H1 (cell line): ENCODE results near the gene OR2T35. TPM values are rescaled to one million over a fixed set of nuclear protein-coding genes. Genes with fewer than 3 reads are reported as not detected.

Experiments used
- CTCF ChIA-PET: fragments of 300-600 bp; sonication (Branson Sonifier 250); formaldehyde crosslinking; loops from one replicate; lab custom pipeline; 2021; ENCODE audit not compliant: partially characterized antibody; lab: Charles Lee
- POLR2A ChIA-PET: fragments of 300-600 bp; sonication (Branson Sonifier 250); formaldehyde crosslinking; loops from one replicate; lab custom pipeline; 2021; ENCODE audit warnings: inconsistent platforms; ENCODE audit not compliant: partially characterized antibody; lab: Charles Lee
- DNase-seq, 2 experiments: peaks; one replicate each; pipeline versions ENCODE4 v3.0.0 to v3.0.0-alpha.2; 2010 to 2022; ENCODE audit warnings: low spot score in 2 of 2, low read depth in 1 of 2, mixed read lengths in 1 of 2
- FAIRE-seq: peaks from 2 replicates; lab custom pipeline; 2011; peaks lifted over from hg19 to GRCh38; lab: Jason Lieb, UNC
- H2AFZ ChIP-seq: 2 replicates; pipeline ENCODE4 v1.8.1; 2012; ENCODE audit warnings: low read length, inconsistent platforms
- H2AK5ac ChIP-seq: 2 replicates; pipeline ENCODE4 v1.6.1; 2013; ENCODE audit warnings: low read depth, low read length
- H2BK120ac ChIP-seq: replicated peaks from 2 replicates; pipeline ENCODE3; 2013; ENCODE audit warnings: low read depth, low read length, inconsistent platforms
- H2BK12ac ChIP-seq: 2 replicates; pipeline ENCODE4 v1.6.1; 2013; ENCODE audit warnings: low read depth, low read length
- H2BK15ac ChIP-seq: 2 replicates; pipeline ENCODE4 v1.6.1; 2013; ENCODE audit warnings: low read length
- H2BK20ac ChIP-seq: 2 replicates; pipeline ENCODE4 v1.6.1; 2013; ENCODE audit warnings: low read length
- H2BK5ac ChIP-seq: 2 replicates; pipeline ENCODE4 v1.6.1; 2013; ENCODE audit warnings: low read depth, low read length
- H3K14ac ChIP-seq: 2 replicates; pipeline ENCODE4 v1.6.1; 2013; ENCODE audit warnings: inconsistent platforms; ENCODE audit not compliant: insufficient read length
- H3K18ac ChIP-seq: 2 replicates; pipeline ENCODE4 v1.6.1; 2013; ENCODE audit warnings: low read length; ENCODE audit errors: extremely low read depth
- H3K23ac ChIP-seq: 2 replicates; pipeline ENCODE4 v1.6.1; 2013; ENCODE audit warnings: inconsistent platforms; ENCODE audit not compliant: insufficient read length
- H3K23me2 ChIP-seq: 2 replicates; pipeline ENCODE4 v1.6.1; 2013; ENCODE audit warnings: low read depth, low read length
- H3K27ac ChIP-seq: 2 replicates; pipeline ENCODE4 v1.6.1; 2011; ENCODE audit warnings: low read depth, low read length, inconsistent platforms
- H3K27me3 ChIP-seq, 4 experiments: replicated peaks in 1 of 4; 1 replicate in 1 of 4; 2 replicates in 3 of 4; pipeline versions ENCODE4 v1.6.1 to v1.8.1; 2011 to 2013; ENCODE audit warnings: low read length in 3 of 4, mild to moderate bottlenecking in 3 of 4, inconsistent platforms in 2 of 4, mixed read lengths in 2 of 4, moderate library complexity in 1 of 4; ENCODE audit not compliant: control insufficient read depth in 3 of 4, insufficient read depth in 3 of 4; ENCODE audit errors: extremely low read depth in 1 of 4
- H3K36me3 ChIP-seq, 4 experiments: 2 replicates each; pipeline versions ENCODE4 v1.6.1 to v1.8.1; 2011 to 2013; ENCODE audit warnings: mild to moderate bottlenecking in 4 of 4, low read length in 3 of 4, moderate library complexity in 2 of 4, control low read depth in 1 of 4, inconsistent platforms in 1 of 4; ENCODE audit not compliant: insufficient read depth in 4 of 4, control insufficient read depth in 2 of 4
- H3K4ac ChIP-seq: replicated peaks from 2 replicates; pipeline ENCODE3; 2013; ENCODE audit warnings: low read length, low read depth, mixed read lengths, inconsistent platforms; ENCODE audit not compliant: insufficient read length
- H3K4me1 ChIP-seq, 4 experiments: replicated peaks in 1 of 4; 1 replicate in 1 of 4; 2 replicates in 3 of 4; pipeline versions ENCODE4 v1.6.1 to v1.8.1; 2011 to 2013; ENCODE audit warnings: low read length in 3 of 4, inconsistent platforms in 2 of 4, mixed read lengths in 1 of 4; ENCODE audit not compliant: insufficient read depth in 4 of 4, control insufficient read depth in 3 of 4
- H3K4me2 ChIP-seq, 2 experiments: 2 replicates each; pipeline versions ENCODE4 v1.6.1 to v1.8.1; 2011 to 2013; ENCODE audit warnings: low read depth in 2 of 2, low read length in 2 of 2, control low read depth in 1 of 2, inconsistent platforms in 1 of 2, mild to moderate bottlenecking in 1 of 2; ENCODE audit not compliant: insufficient read depth in 1 of 2
- H3K4me3 ChIP-seq, 4 experiments: fragments of 200-600, 300-600 bp in 1 of 4; sonication (generic), shearing (Covaris generic), sonication (Bioruptor Twin) in 1 of 4; 2 replicates each; pipeline versions ENCODE4 v1.5.1 to v1.8.1; 2011 to 2016; ENCODE audit warnings: low read length in 4 of 4, low read depth in 3 of 4, control low read depth in 2 of 4, inconsistent platforms in 2 of 4, mild to moderate bottlenecking in 2 of 4, mixed read lengths in 1 of 4, moderate library complexity in 1 of 4; ENCODE audit not compliant: insufficient read depth in 2 of 4; ENCODE audit errors: extremely low read depth in 1 of 4
- H3K56ac ChIP-seq: replicated peaks from 2 replicates; pipeline ENCODE3; 2013; ENCODE audit warnings: low read depth, mild to moderate bottlenecking, mixed read lengths, low read length, inconsistent platforms; ENCODE audit not compliant: insufficient read length
- H3K79me1 ChIP-seq: 2 replicates; pipeline ENCODE4 v1.6.1; 2013; ENCODE audit warnings: low read depth, low read length, control low read depth
- H3K79me2 ChIP-seq, 2 experiments: 2 replicates each; pipeline versions ENCODE4 v1.6.1 to v1.8.1; 2012 to 2013; ENCODE audit warnings: low read length in 2 of 2, mild to moderate bottlenecking in 2 of 2, inconsistent platforms in 1 of 2; ENCODE audit not compliant: insufficient read depth in 2 of 2, control insufficient read depth in 1 of 2
- H3K9ac ChIP-seq, 4 experiments: replicated peaks in 1 of 4; 1 replicate in 1 of 4; 2 replicates in 3 of 4; pipeline versions ENCODE4 v1.6.1 to v1.8.1; 2011 to 2013; ENCODE audit warnings: low read depth in 3 of 4, low read length in 3 of 4, control low read depth in 2 of 4, mild to moderate bottlenecking in 2 of 4, moderate library complexity in 2 of 4, inconsistent platforms in 1 of 4; ENCODE audit errors: extremely low read depth in 1 of 4
- H3K9me3 ChIP-seq, 2 experiments: 2 replicates each; pipeline versions ENCODE4 v1.6.1 to v1.8.1; 2012 to 2013; ENCODE audit warnings: mild to moderate bottlenecking in 2 of 2, moderate library complexity in 2 of 2, control low read depth in 1 of 2, inconsistent platforms in 1 of 2, low read depth in 1 of 2, low read length in 1 of 2, mixed read lengths in 1 of 2; ENCODE audit not compliant: insufficient read depth in 2 of 2
- H4K20me1 ChIP-seq, 2 experiments: replicated peaks in 1 of 2; 2 replicates each; pipeline versions ENCODE3 to v1.8.1; 2011 to 2013; ENCODE audit warnings: inconsistent platforms in 2 of 2, low read length in 2 of 2, mild to moderate bottlenecking in 1 of 2; ENCODE audit not compliant: insufficient read depth in 2 of 2, control insufficient read depth in 1 of 2
- H4K5ac ChIP-seq: 2 replicates; pipeline ENCODE4 v1.6.1; 2013; ENCODE audit warnings: low read length, low read depth, mixed read lengths, inconsistent platforms; ENCODE audit not compliant: insufficient read length
- H4K8ac ChIP-seq: 2 replicates; pipeline ENCODE4 v1.8.0; 2013; ENCODE audit warnings: mild to moderate bottlenecking, moderate library complexity, low read length, inconsistent platforms; ENCODE audit not compliant: insufficient read depth; ENCODE audit errors: extremely low read depth
- H4K91ac ChIP-seq: replicated peaks from 2 replicates; pipeline ENCODE3; 2013; ENCODE audit warnings: low read length, mixed read lengths, inconsistent platforms; ENCODE audit not compliant: insufficient read length
- BRCA1 ChIP-seq: IDR thresholded peaks from 2 replicates; pipeline ENCODE4 v1.6.1; 2012; ENCODE audit warnings: low read depth, low read length, improper control_type of control experiment
- CBX5 ChIP-seq: fragments of 300-800, 300-1000 bp; sonication (generic); IDR thresholded peaks from 2 replicates; pipeline ENCODE4 v1.7.1; 2016; ENCODE audit warnings: antibody characterized with exemption, low read length, low read depth
- CBX8 ChIP-seq: fragments of 300-800, 300-1000 bp; sonication (generic); IDR thresholded peaks from 2 replicates; pipeline ENCODE4 v1.7.1; 2016; ENCODE audit warnings: low read depth, low read length, borderline replicate concordance
- CHD2 ChIP-seq: IDR thresholded peaks from 2 replicates; pipeline ENCODE4 v1.6.1; 2012; ENCODE audit warnings: low read length, improper control_type of control experiment
- EZH2 ChIP-seq: fragments of 200-600 bp; sonication (generic); IDR thresholded peaks from 2 replicates; pipeline ENCODE4 v1.7.1; 2012; ENCODE audit warnings: low read depth, mild to moderate bottlenecking, moderate library complexity, low read length, inconsistent platforms; ENCODE audit not compliant: severe bottlenecking
- FOSL1 ChIP-seq: IDR thresholded peaks from 2 replicates; pipeline ENCODE4 v1.6.1; 2011; ENCODE audit warnings: mild to moderate bottlenecking, low read depth, low read length, moderate library complexity; ENCODE audit not compliant: insufficient read depth
- GTF2F1 ChIP-seq: IDR thresholded peaks from 2 replicates; pipeline ENCODE4 v1.6.1; 2012; ENCODE audit warnings: low read depth, low read length, improper control_type of control experiment, borderline replicate concordance
- HDAC6 ChIP-seq: IDR thresholded peaks from one replicate; pipeline ENCODE4 v1.7.1; 2012; ENCODE audit warnings: low read depth, mild to moderate bottlenecking, inconsistent platforms, low read length, moderate library complexity
- NRF1 ChIP-seq: IDR thresholded peaks from 2 replicates; pipeline ENCODE4 v1.6.1; 2011; ENCODE audit warnings: mild to moderate bottlenecking, low read depth, low read length, improper control_type of control experiment
- RAD21 ChIP-seq, 2 experiments: IDR thresholded peaks in 1 of 2; conservative IDR thresholded peaks in 1 of 2; 2 replicates each; pipeline ENCODE4 v1.6.1; 2011; ENCODE audit warnings: low read depth in 2 of 2, low read length in 2 of 2, improper control_type of control experiment in 1 of 2, inconsistent platforms in 1 of 2, mild to moderate bottlenecking in 1 of 2, moderate library complexity in 1 of 2
- RXRA ChIP-seq: IDR thresholded peaks from 2 replicates; pipeline ENCODE4 v1.6.1; 2011; ENCODE audit warnings: low read depth, mild to moderate bottlenecking, low read length, moderate library complexity; ENCODE audit not compliant: insufficient read depth
- SIRT6 ChIP-seq: IDR thresholded peaks from one replicate; pipeline ENCODE4 v1.7.1; 2012; ENCODE audit warnings: low read length, inconsistent platforms
- SIX5 ChIP-seq: IDR thresholded peaks from 2 replicates; pipeline ENCODE4 v1.6.1; 2011; ENCODE audit warnings: mild to moderate bottlenecking, low read depth, low read length
- WGBS, 2 experiments: shearing (Covaris generic) in 1 of 2; methylation state at CpG; one replicate each; pipeline versions ENCODE4 v1.1.6 to v1.1.7; 2013 to 2015; ENCODE audit warnings: low lambda C conversion rate in 2 of 2, mixed read lengths in 2 of 2, inconsistent platforms in 1 of 2, low coverage in 1 of 2, missing lambda C conversion rate in 1 of 2; ENCODE audit not compliant: insufficient replicate concordance in 2 of 2, insufficient coverage in 1 of 2, insufficient read length in 1 of 2; ENCODE audit errors: extremely low coverage in 1 of 2, missing lambda C conversion rate in 1 of 2; 5-methylcytosine and 5-hydroxymethylcytosine counted together
- polyA plus RNA-seq, 7 experiments: library from polyadenylated mRNA; depleted of rRNA in 3 of 7; stranded (reverse) in 5 of 7; unstranded in 2 of 7; fragments of >200 nt in 5 of 7; fragments of 200-250 nt in 2 of 7; gene quantifications; 1 replicate in 5 of 7; 2 replicates in 1 of 7; 4 replicates in 1 of 7; pipeline versions ENCODE4 v1.2.1 to v1.2.3, GENCODE V29; 2011 to 2013; ENCODE audit warnings: missing spikeins in 2 of 7, mixed read lengths in 2 of 7
- total RNA-seq: library from RNA; stranded (reverse); fragmentation: NEBNext Ultra II Directional; extraction: Animal tissue kit (Norgen Biotek cat#: 25700); gene quantifications from 2 replicates; pipeline ENCODE4 v1.2.1, GENCODE V29; 2021
- TF ChIP-seq, protein P1 (sequence below): IDR thresholded peaks from 2 replicates; pipeline ENCODE4 v1.6.1; 2012; ENCODE audit warnings: inconsistent platforms

Gene OR2T35
- total and polyA plus RNA-seq, 2 of the 8 experiments (the other 6 are each of a cell fraction or from before 2014, with no cell fraction given): not detected

DNA sequence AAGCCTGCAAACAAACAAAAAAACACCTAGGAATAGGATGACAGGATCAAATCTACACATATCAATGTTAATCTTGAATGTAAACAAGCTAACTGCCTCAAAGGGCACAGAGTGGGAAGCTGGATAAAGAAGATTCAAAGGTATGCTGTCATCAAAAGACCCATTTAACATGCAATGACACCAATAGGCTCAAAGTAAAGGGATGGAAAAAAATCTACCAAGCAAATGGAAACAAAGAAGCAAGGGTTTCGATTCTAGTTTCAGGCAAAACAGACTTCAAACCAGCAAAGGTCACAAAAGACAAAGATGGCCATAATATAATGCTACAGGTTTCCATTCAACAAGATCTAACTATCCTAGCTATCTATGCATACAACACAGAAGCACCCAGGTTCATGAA, 31.3 kb downstream of the OR2T35 start:
- 90% methylated on average over 1 of the region's 1 CpG; no CpG with 5 or more reads in 1 of the 2 experiments for WGBS, 2 experiments
- Histone ChIP-seq H4K8ac (no peak overlapping the region), H2BK20ac (no peak overlapping the region), H3K4me1 (no peaks in the 10 kb centered on the region), H3K27me3 (peaks cover 0 to 1% (median 0%) of the 10 kb centered on the region in 4 experiments; a peak in 1 of 7 replicates), H3K23ac (no peak overlapping the region), H2AK5ac (no peak overlapping the region), H2BK5ac (no peak overlapping the region), H3K23me2 (no peaks in the 10 kb centered on the region), H2BK15ac (no peak overlapping the region), H3K4me3 (no peak overlapping the region), H4K91ac (no peak overlapping the region), H2BK12ac (no peak overlapping the region), H3K9me3 (peaks cover 58% of the 10 kb centered on the region in 2 experiments), H3K18ac (no peak overlapping the region), H2BK120ac (no peak overlapping the region), H4K20me1 (no peaks in the 10 kb centered on the region), H3K56ac (no peak overlapping the region), H3K4ac (no peak overlapping the region), H3K36me3 (no peaks in the 10 kb centered on the region), H3K4me2 (no peak overlapping the region), H3K79me2 (no peaks in the 10 kb centered on the region), H2AFZ (no peak overlapping the region), H3K27ac (no peak overlapping the region), H3K14ac (no peak overlapping the region), H4K5ac (no peak overlapping the region), H3K9ac (no peak overlapping the region), H3K79me1 (no peaks in the 10 kb centered on the region)
- no peak for TF ChIP-seq RAD21 (IDR thresholded peaks at IDR 0.05 in 1 of 2, conservative IDR thresholded peaks at IDR 0.05 in 1 of 2; ENCODE audit: low read depth in 2 of 2, low read length in 2 of 2)
- no peak for TF ChIP-seq CHD2
- no peak for TF ChIP-seq SIX5
- no peak for TF ChIP-seq SIRT6
- no peak for TF ChIP-seq CBX5
- no peak for TF ChIP-seq CBX8
- no peak for TF ChIP-seq NRF1
- no peak for TF ChIP-seq EZH2
- TF ChIP-seq FOSL1: no peak
- TF ChIP-seq, protein P1, sequence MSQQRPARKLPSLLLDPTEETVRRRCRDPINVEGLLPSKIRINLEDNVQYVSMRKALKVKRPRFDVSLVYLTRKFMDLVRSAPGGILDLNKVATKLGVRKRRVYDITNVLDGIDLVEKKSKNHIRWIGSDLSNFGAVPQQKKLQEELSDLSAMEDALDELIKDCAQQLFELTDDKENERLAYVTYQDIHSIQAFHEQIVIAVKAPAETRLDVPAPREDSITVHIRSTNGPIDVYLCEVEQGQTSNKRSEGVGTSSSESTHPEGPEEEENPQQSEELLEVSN: no peak
- TF ChIP-seq GTF2F1: no peak
- TF ChIP-seq HDAC6: no peak
- TF ChIP-seq BRCA1: no peak
- TF ChIP-seq RXRA: no peak
- ChIA-PET POLR2A (no interaction called here), CTCF (interaction anchor here (1.0 kb wide), 1 partner anchor 9 kb away, joined by 4 read pairs; no protein-coding TSS in a partner anchor)
- FAIRE-seq (no peak), DNase-seq (no peak)
